A673 (cell line): Measurements from ENCODE around the gene MAP3K6. TPM values are rescaled to one million over a fixed set of nuclear protein-coding genes. Genes with fewer than 3 reads are reported as not detected.

Experiments
- BruUV-seq: library from RNA; stranded (reverse); fragments of 400-500 nt; replicated peaks from 2 replicates; lab custom pipeline; 2021; lab: Mats Ljungman, UMichigan
- CTCF ChIA-PET: fragments of 300-600 bp; sonication (Branson Sonifier 250); formaldehyde crosslinking; loops from one replicate; lab custom pipeline; 2022; ENCODE audit warnings: antibody characterized with exemption; lab: Charles Lee
- POLR2A ChIA-PET: fragments of 300-600 bp; sonication (Branson Sonifier 250); formaldehyde crosslinking; loops from one replicate; lab custom pipeline; 2022; ENCODE audit warnings: antibody characterized with exemption; ENCODE audit not compliant: low non-redundant PET; lab: Charles Lee
- DNase-seq: peaks from one replicate; pipeline ENCODE4 v3.0.0-alpha.2; 2015; ENCODE audit warnings: low spot score
- H3K27ac ChIP-seq: fragments of 200-600 bp; sonication (generic); 2 replicates; pipeline ENCODE4 v1.5.1; 2016; ENCODE audit warnings: mixed run types, low read depth, mild to moderate bottlenecking, mixed read lengths, antibody characterized with exemption, low read length; ENCODE audit not compliant: poor library complexity, severe bottlenecking
- H3K27me3 ChIP-seq: fragments of 200-600 bp; sonication (generic); replicated peaks from 2 replicates; pipeline ENCODE4 v1.6.1; 2017; ENCODE audit warnings: mixed run types, low read depth, mild to moderate bottlenecking, mixed read lengths, antibody characterized with exemption, low read length; ENCODE audit not compliant: insufficient read depth, poor library complexity
- H3K36me3 ChIP-seq: fragments of 200-600 bp; sonication (generic); 2 replicates; pipeline ENCODE4 v1.6.1; 2016; ENCODE audit warnings: mixed run types, mild to moderate bottlenecking, mixed read lengths, antibody characterized with exemption, low read length; ENCODE audit not compliant: insufficient read depth, poor library complexity, severe bottlenecking
- H3K4me1 ChIP-seq: fragments of 200-600 bp; sonication (generic); 2 replicates; pipeline ENCODE4 v1.6.1; 2017; ENCODE audit warnings: mixed run types, mild to moderate bottlenecking, mixed read lengths, antibody characterized with exemption, low read length; ENCODE audit not compliant: insufficient read depth, poor library complexity, severe bottlenecking
- H3K4me3 ChIP-seq: fragments of 200-600 bp; sonication (generic); 2 replicates; pipeline ENCODE4 v1.5.1; 2016; ENCODE audit warnings: low read depth, mixed run types, mild to moderate bottlenecking, mixed read lengths, low read length; ENCODE audit not compliant: poor library complexity, severe bottlenecking
- H3K9me3 ChIP-seq: fragments of 200-600 bp; sonication (generic); 2 replicates; pipeline ENCODE4 v1.6.1; 2016; ENCODE audit warnings: mixed run types, low read depth, mild to moderate bottlenecking, mixed read lengths, antibody characterized with exemption, low read length; ENCODE audit not compliant: poor library complexity, severe bottlenecking
- CTCF ChIP-seq: fragments of 300-800, 200-600 bp; sonication (generic); conservative IDR thresholded peaks from 2 replicates; pipeline ENCODE4 v1.5.1; 2017; ENCODE audit warnings: low read depth, mild to moderate bottlenecking, antibody characterized with exemption, low read length, moderate library complexity, mixed read lengths
- EZH2 ChIP-seq: fragments of 200-600 bp; sonication (generic); IDR thresholded peaks from 2 replicates; pipeline ENCODE4 v1.6.1; 2017; ENCODE audit warnings: borderline replicate concordance, low read depth, mild to moderate bottlenecking, mixed read lengths, antibody characterized with exemption, low read length; ENCODE audit not compliant: poor library complexity, severe bottlenecking
- intact Hi-C: fragments of 100-400 bp; cut with micrococcal nuclease; formaldehyde crosslinking; loops from one replicate; pipeline ENCODE4 v1.10.0; 2022; ENCODE audit not compliant: unreplicated experiment
- total RNA-seq: library from RNA; stranded (reverse); gene quantifications from 2 replicates; pipeline ENCODE4 v1.2.3, GENCODE V29; 2021

Gene MAP3K6
- total RNA-seq, 1 experiment from 2014 or later = 2.4 TPM

GRCh38 chr1:27339213-27339612 is 27.5 kb downstream of the MAP3K6 start:
- intact Hi-C loops = no loop called here
- TF ChIP-seq CTCF (no peak), EZH2 (no peak)
- CTCF ChIA-PET = no interaction called here

DNA sequence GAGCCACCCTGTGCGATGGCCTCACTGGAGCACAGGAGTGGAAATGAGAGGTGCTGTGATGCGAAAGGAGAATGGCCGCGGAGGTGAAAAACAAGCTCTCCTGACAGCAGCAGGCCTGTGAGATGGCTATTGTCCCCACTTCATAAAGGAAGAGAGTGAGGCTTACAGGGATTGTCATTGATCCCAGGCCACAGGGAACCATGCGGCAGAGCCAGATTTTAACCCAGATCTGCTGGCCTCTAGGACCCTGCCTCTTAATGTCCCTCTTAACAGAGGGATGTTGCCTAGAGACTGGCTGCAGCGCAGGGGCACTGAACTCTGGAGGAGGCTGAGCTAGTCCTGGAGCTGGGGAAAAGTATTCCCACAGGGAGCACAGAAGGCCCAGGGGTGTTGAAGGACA is 28.0 kb downstream of the MAP3K6 start:
- no TSS peak for BruUV-seq
- no peak overlapping the region for H3K4me3 ChIP-seq
- POLR2A ChIA-PET = no interaction called here
- peaks cover 18% of the 10 kb centered on the region for H3K36me3 ChIP-seq
- CTCF ChIA-PET = no interaction called here
- intact Hi-C loops = no loop called here
- H3K9me3 ChIP-seq = no peaks in the 10 kb centered on the region
- no peak for TF ChIP-seq CTCF
- no peak for TF ChIP-seq EZH2
- H3K27me3 ChIP-seq = no peaks in the 10 kb centered on the region
- H3K4me1 ChIP-seq = peaks cover 12% of the 10 kb centered on the region
- no peak for DNase-seq
- no peak overlapping the region for H3K27ac ChIP-seq

More at GRCh38 chr1:27339213-27339612, 27.5 kb downstream of the MAP3K6 start:
- Histone ChIP-seq H3K4me3 (no peak overlapping the region), H3K36me3 (peaks cover 13% of the 10 kb centered on the region), H3K27me3 (no peaks in the 10 kb centered on the region), H3K4me1 (peaks cover 12% of the 10 kb centered on the region), H3K27ac (no peak overlapping the region), H3K9me3 (no peaks in the 10 kb centered on the region)
- POLR2A ChIA-PET = no interaction called here
- DNase-seq = no peak
- no TSS peak for BruUV-seq

DNA sequence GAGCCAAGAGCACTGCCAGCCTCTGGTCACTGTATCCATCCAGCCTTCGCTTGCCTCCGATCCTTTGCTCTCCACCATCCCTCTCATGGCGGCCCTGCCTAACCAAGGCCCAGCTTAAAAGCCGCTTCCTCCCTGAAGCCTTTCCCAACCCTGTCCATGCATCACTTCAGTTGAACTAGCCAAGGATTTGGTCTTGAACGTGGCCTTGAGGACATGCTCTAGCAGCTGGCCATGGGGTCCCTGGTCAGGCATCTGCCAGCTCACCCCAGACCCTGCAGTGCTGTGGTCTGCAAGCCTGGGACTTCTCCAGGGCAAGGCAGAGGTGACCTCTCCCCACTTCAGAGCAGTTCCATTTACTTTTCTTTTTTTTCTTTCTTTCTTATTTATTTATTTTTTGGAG is 30.0 kb downstream of the MAP3K6 start:
- H3K27ac ChIP-seq = no peak overlapping the region
- DNase-seq = no peak
- POLR2A ChIA-PET = interaction anchor here (0.7 kb wide), 1 partner anchor 225 kb away, joined by 3 read pairs; no protein-coding TSS in a partner anchor
- CTCF ChIA-PET = no interaction called here
- no peak overlapping the region for H3K4me3 ChIP-seq
- BruUV-seq = no TSS peak
- peaks cover 6% of the 10 kb centered on the region for H3K4me1 ChIP-seq
- intact Hi-C loops = no loop called here
- peaks cover 37% of the 10 kb centered on the region for H3K36me3 ChIP-seq
- no peaks in the 10 kb centered on the region for H3K27me3 ChIP-seq
- H3K9me3 ChIP-seq = no peaks in the 10 kb centered on the region
- TF ChIP-seq CTCF (no peak), EZH2 (no peak)
